ENCODE measurements around the gene NUAK1.

Gene NUAK1

DNA sequence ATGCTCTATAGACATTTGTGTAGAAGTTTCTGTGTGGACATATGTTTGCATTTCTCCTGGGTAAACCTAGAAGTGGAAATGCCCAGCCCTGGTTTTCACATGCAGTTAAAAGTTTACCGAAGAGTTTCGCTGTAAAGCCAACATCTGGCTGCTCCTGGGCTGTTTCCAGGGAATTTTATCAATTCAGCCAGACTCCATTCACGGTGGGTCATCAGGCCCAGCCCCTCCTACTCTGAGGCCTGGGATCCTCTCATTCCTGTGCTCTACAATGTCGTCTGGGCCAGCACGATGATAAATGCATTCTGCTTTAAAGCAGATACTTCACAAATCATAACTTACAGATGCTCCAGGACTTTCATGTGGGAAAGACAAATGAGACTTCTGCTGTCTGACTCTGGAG lies 7.1 kb downstream of the NUAK1 start:
- CTCF ChIA-PET: interaction anchor here (3.5 kb wide), 1 partner anchor 9 kb away, joined by 14 read pairs; no protein-coding TSS in a partner anchor
- DNase-seq (ENCODE audit: low read depth, low spot score): no peak
- H3K4me3 ChIP-seq (ENCODE audit: low read depth, low read length): no peak overlapping the region
- TF ChIP-seq, protein P1, sequence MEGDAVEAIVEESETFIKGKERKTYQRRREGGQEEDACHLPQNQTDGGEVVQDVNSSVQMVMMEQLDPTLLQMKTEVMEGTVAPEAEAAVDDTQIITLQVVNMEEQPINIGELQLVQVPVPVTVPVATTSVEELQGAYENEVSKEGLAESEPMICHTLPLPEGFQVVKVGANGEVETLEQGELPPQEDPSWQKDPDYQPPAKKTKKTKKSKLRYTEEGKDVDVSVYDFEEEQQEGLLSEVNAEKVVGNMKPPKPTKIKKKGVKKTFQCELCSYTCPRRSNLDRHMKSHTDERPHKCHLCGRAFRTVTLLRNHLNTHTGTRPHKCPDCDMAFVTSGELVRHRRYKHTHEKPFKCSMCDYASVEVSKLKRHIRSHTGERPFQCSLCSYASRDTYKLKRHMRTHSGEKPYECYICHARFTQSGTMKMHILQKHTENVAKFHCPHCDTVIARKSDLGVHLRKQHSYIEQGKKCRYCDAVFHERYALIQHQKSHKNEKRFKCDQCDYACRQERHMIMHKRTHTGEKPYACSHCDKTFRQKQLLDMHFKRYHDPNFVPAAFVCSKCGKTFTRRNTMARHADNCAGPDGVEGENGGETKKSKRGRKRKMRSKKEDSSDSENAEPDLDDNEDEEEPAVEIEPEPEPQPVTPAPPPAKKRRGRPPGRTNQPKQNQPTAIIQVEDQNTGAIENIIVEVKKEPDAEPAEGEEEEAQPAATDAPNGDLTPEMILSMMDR (IDR thresholded peaks at IDR 0.05; ENCODE audit: insufficient read depth, low read length, missing control alignments): no peak
- POLR2A ChIA-PET: interaction anchor here (1.6 kb wide), 1 partner anchor 19 kb away, joined by 3 read pairs; no protein-coding TSS in a partner anchor

DNA sequence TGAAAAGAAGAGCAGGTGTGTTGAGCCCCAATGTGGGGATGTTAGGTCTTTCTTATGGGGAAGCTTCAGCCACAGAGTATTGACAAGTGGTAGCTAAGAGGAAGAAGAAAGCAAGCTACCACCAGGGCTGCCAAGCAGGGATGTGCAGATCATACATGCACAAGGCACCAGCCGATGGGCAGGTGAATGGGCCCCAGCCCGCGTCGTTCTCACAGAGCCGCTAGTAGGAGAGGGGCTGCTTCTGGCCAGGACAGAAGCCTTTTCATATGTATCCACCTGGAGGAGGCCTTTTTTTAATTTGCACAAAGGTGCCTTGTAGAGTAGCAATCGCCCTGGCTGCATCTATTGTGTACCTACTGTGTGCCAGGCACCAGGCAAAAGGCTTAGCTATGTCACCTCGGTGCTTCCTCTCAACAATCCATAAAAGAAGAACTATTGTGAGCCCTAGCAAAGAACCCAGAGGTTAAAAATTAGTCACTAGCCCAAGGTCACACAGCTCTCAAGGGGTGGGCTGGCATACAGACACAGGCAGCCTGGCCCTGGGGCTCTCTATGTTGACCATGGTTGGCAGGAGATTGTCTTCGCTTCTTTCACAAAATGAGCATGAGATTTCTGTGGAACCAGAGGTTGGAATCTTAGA lies 8.2 kb downstream of the NUAK1 start:
- POLR2A ChIA-PET: interaction anchor here (1.6 kb wide), 1 partner anchor 18 kb away, joined by 3 read pairs; no protein-coding TSS in a partner anchor
- CTCF ChIA-PET: no interaction called here
- H3K4me3 ChIP-seq (ENCODE audit: low read depth, low read length): no peak overlapping the region
- DNase-seq (ENCODE audit: low read depth, low spot score): no peak
- TF ChIP-seq, protein P1 (IDR thresholded peaks at IDR 0.05; ENCODE audit: insufficient read depth, low read length, missing control alignments): no peak

DNA sequence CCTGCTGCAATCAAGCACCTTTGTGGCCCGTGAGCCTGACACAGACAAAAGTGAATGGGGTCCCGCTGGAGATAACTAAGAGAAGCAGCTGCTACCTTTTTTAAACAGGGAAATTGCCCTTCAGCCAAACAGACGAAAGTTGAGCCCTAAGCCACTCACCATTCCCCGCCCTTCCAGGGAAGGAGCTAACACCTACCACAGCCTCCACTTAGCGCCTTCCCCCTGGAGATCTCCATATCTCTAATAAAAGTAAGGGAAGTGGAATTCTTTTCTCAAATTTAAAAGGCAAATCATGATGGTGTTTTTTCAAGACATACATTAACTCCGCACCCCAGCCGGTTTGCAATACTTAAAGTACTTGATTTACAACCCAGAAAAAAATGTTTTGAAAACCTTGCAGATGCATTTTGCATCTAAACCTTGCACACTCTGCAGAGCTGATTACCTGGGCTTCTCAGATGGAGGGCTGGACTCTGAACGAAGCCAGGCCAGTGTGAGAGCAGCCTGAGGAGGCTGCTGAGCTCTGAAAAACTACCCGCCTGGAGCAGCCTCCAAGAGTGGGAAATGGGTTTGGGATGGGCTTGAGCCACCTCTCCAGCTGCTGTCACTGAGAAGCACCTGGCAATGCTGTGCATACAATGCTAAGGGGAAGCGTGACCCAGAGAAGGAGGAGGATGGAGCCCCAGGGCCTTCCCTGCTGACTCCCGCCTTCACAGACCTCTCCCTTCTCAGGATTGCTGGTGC lies 10.0 kb downstream of the NUAK1 start:
- DNase-seq (ENCODE audit: low read depth, low spot score): no peak
- no peak overlapping the region for H3K4me3 ChIP-seq (ENCODE audit: low read depth, low read length)
- ChIA-PET POLR2A (interaction anchor here (0.7 kb wide), 1 partner anchor 95 kb away, joined by 4 read pairs; no protein-coding TSS in a partner anchor), CTCF (interaction anchor here (1.2 to 4.1 kb wide), 2 partner anchors 8 to 95 kb away, joined by 3 to 23 read pairs; no protein-coding TSS in a partner anchor)
- TF ChIP-seq, protein P1 (IDR thresholded peaks at IDR 0.05; ENCODE audit: insufficient read depth, low read length, missing control alignments): no peak

DNA sequence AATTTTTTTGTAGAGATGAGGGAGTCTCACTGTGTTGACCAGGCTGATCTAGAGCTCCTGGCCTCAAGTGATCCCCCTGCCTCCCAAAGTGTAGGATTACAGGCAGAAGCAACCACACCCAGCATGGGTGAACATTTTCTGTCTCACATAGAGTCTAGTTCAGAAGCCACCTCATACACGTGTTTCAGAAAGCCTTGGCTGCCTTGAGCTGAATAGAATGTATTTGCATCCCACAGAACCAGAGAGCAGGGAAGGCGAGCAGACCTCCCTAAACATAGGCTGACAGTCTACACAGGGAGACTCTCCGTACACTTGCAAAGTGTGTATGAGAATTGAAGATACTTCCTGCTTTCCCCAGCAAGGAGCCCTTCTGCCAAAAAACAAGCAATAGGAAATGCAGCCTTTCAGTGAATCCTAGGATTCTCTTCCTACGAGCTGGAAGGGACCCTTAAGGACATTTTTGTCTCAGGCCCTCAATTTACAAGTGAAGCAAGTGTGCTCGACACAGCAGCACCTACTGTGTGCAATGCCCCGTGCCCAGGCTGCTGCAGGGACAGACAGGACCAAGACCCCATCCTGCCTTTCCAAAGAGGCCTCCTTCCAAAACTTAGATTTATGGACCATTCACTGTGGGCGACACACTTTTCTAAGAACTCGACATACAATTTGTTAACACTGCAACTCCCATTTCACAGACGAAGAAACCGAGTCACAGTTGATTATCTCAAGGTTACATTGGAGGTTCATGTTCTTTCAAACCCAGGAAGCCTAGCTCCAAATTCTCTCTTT lies 11.2 kb downstream of the NUAK1 start:
- no peak for DNase-seq (ENCODE audit: low read depth, low spot score)
- no peak overlapping the region for H3K4me3 ChIP-seq (ENCODE audit: low read depth, low read length)
- TF ChIP-seq, protein P1 (IDR thresholded peaks at IDR 0.05; ENCODE audit: insufficient read depth, low read length, missing control alignments): no peak
- POLR2A ChIA-PET: interaction anchor here (1.0 kb wide), 1 partner anchor 9 kb away, joined by 3 read pairs; no protein-coding TSS in a partner anchor
- CTCF ChIA-PET: interaction anchor here (1.2 to 4.1 kb wide), 4 partner anchors 9 to 96 kb away, joined by 3 to 23 read pairs (median 4); no protein-coding TSS in a partner anchor

DNA sequence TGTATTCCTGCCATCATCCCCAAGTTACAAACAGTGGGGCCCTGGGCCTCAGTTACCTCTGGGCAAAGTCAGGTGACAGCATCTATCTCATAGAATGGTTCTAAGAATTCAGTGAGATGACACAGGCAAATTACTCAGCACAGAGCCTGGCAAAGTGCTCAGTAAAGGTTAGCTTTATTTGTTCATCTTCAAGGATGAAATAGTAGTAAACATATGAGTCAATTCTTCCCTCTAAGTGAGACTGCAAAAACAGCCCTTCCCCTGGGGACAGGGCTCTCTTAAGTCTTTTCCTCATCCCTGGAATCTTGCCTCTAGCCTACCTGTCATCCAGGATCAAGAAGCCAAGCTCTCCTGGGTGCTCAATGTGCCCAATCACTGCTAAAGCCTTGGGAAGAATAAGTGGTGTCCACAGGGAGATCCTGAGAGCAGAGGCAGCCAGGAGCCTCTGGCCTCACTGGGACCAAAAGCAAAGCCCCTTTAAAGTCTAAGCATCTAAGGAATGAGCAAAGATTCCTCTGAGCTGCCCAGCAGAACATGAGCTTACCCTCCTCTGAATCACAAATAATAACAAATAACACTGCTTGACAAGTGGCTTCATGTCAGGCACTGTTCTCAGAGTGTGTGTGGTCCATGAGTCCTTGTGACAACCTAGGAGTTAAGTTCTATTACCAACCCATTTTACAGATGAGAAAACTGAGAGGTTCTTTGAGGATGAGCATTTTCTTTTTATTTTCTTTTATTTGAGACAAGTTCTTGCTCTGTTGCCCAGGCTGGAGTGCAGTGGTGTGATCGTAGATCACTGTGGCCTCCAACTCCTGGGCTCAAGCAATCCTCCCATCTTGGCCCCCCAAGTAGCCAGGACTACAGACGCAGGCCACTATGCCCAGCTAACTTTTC lies 12.1 kb downstream of the NUAK1 start:
- DNase-seq (ENCODE audit: low read depth, low spot score): no peak
- TF ChIP-seq, protein P1 (IDR thresholded peaks at IDR 0.05; ENCODE audit: insufficient read depth, low read length, missing control alignments): no peak
- POLR2A ChIA-PET: interaction anchor here (0.6 to 1.0 kb wide), 3 partner anchors 8 to 351 kb away, joined by 3 read pairs; no protein-coding TSS in a partner anchor
- H3K4me3 ChIP-seq (ENCODE audit: low read depth, low read length): no peak overlapping the region
- CTCF ChIA-PET: interaction anchor here (0.7 to 4.1 kb wide), 4 partner anchors 10 to 706 kb away, joined by 3 to 23 read pairs (median 4); no protein-coding TSS in a partner anchor

Measured in AG04449 (cell line).